ENCODE measurements around the gene CFAP69. TPM values are rescaled to one million over a fixed set of nuclear protein-coding genes. Genes with fewer than 3 reads are reported as not detected.
A peak's percentile ranks its signal among the peaks of the same experiment; 100 is the strongest.

CFAP69 gene
- total and polyA plus RNA-seq, 2 of the 8 experiments (the other 6 are each of a cell fraction or from before 2014, with no cell fraction given) = 1.00 to 3.8 TPM

DNA sequence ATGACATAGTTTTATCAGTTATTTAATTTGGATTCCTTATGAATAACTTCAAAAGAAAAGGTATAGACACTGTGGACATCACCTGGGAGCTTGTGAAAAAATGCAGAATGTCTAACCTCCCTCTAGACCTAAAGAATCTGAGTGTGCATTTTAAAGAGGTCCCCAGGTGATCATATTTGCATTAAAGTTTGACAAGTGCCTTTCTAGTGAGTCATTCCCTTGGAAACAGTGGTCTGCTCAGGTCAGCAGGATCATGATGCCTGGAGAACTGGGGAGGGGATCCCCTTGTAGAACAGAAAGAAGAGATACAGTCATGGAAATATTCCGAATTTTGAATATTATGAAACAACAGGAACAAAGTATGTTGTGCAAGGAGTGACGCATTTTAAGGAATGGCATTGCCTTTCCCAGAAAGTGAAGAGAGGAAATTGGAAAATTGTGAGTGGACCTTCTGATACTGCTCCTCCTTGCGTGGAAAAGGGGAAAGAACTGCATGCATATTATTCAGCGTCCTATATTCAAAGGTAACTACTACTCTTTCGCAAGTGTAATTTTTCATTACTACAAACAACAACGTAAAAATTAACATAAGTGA is 28.8 kb upstream of the CFAP69 start:
- no peak overlapping the region for H2AFZ ChIP-seq (ENCODE audit: low read length)
- no peak overlapping the region for H3K56ac ChIP-seq (replicated peaks; ENCODE audit: insufficient read length, low read depth, low read length)
- peak overlapping the region in 1 of 4 experiments; percentile 13; a peak in 1 of 8 replicates for H3K4me3 ChIP-seq (ENCODE audit: extremely low read depth in 1 of 4, insufficient read depth in 2 of 4, low read depth in 3 of 4, low read length in 4 of 4)
- no peak for FAIRE-seq
- peak; percentile 86 for TF ChIP-seq JUND (IDR thresholded peaks at IDR 0.05; ENCODE audit: low read length)
- TF ChIP-seq TAF7 (optimal IDR thresholded peaks at IDR 0.05; ENCODE audit: borderline replicate concordance, low read depth, low read length) = no peak
- TF ChIP-seq CBX8 (IDR thresholded peaks at IDR 0.05; ENCODE audit: borderline replicate concordance, low read depth, low read length) = no peak
- no peak overlapping the region for H3K18ac ChIP-seq (ENCODE audit: extremely low read depth, low read length)
- POLR2A ChIA-PET (ENCODE audit: partially characterized antibody) = interaction anchor here (5.4 kb wide), 1 partner anchor 8 kb away, joined by 48 read pairs; no protein-coding TSS in a partner anchor
- no peak overlapping the region for H3K14ac ChIP-seq (ENCODE audit: insufficient read length)
- no peaks in the 10 kb centered on the region for H4K20me1 ChIP-seq (replicated peaks in 1 of 2; ENCODE audit: control insufficient read depth in 1 of 2, insufficient read depth in 2 of 2, low read length in 2 of 2)
- H3K36me3 ChIP-seq (ENCODE audit: control insufficient read depth in 2 of 4, insufficient read depth in 4 of 4, low read length in 3 of 4) = peaks cover 0 to 6% (median 0%) of the 10 kb centered on the region in 4 experiments; a peak in 3 of 8 replicates
- no peak overlapping the region for H4K91ac ChIP-seq (replicated peaks; ENCODE audit: insufficient read length, low read length)
- H3K27ac ChIP-seq (ENCODE audit: low read depth, low read length) = no peak overlapping the region
- CTCF ChIA-PET (ENCODE audit: partially characterized antibody) = interaction anchor here (0.5 to 1.4 kb wide), 2 partner anchors 36 to 411 kb away, joined by 3 to 4 read pairs; no protein-coding TSS in a partner anchor
- peak overlapping the region; percentile 8 to 28; a peak in 3 of 4 replicates for H3K4me2 ChIP-seq (ENCODE audit: insufficient read depth in 1 of 2, low read depth in 2 of 2, low read length in 2 of 2)
- no peak overlapping the region for H2BK15ac ChIP-seq (ENCODE audit: low read length)
- no peaks in the 10 kb centered on the region for H3K9me3 ChIP-seq (ENCODE audit: insufficient read depth in 2 of 2, low read depth in 1 of 2, low read length in 1 of 2)
- H4K5ac ChIP-seq (ENCODE audit: insufficient read length, low read depth, low read length) = no peak overlapping the region
- no peaks in the 10 kb centered on the region for H3K79me1 ChIP-seq (ENCODE audit: low read depth, low read length)
- H3K27me3 ChIP-seq (replicated peaks in 1 of 4; ENCODE audit: control insufficient read depth in 3 of 4, extremely low read depth in 1 of 4, insufficient read depth in 3 of 4, low read length in 3 of 4) = no peaks in the 10 kb centered on the region
- no peak overlapping the region for H2BK5ac ChIP-seq (ENCODE audit: low read depth, low read length)
- no peak overlapping the region for H3K4ac ChIP-seq (replicated peaks; ENCODE audit: insufficient read length, low read depth, low read length)
- H3K23ac ChIP-seq (ENCODE audit: insufficient read length) = no peak overlapping the region
- DNase-seq (ENCODE audit: low read depth in 1 of 2, low spot score in 2 of 2) = no peak
- H2BK120ac ChIP-seq (replicated peaks; ENCODE audit: low read depth, low read length) = no peak overlapping the region
- H4K8ac ChIP-seq (ENCODE audit: extremely low read depth, insufficient read depth, low read length) = no peak overlapping the region
- no peak overlapping the region for H2BK20ac ChIP-seq (ENCODE audit: low read length)
- H3K9ac ChIP-seq (replicated peaks in 1 of 4; ENCODE audit: extremely low read depth in 1 of 4, low read depth in 3 of 4, low read length in 3 of 4) = no peak overlapping the region
- no peak overlapping the region for H2AK5ac ChIP-seq (ENCODE audit: low read depth, low read length)
- 74% methylated on average over 6 of the region's 6 CpGs; no CpG with 5 or more reads in 1 of the 2 experiments for WGBS, 2 experiments (ENCODE audit: extremely low coverage in 1 of 2, insufficient coverage in 1 of 2, insufficient read length in 1 of 2, insufficient replicate concordance in 2 of 2, low coverage in 1 of 2, low lambda C conversion rate in 2 of 2, missing lambda C conversion rate in 1 of 2)
- H3K23me2 ChIP-seq (ENCODE audit: low read depth, low read length) = peaks cover 10% of the 10 kb centered on the region
- H3K4me1 ChIP-seq (replicated peaks in 1 of 4; ENCODE audit: control insufficient read depth in 3 of 4, insufficient read depth in 4 of 4, low read length in 3 of 4) = peaks cover 5 to 21% (median 10%) of the 10 kb centered on the region in 4 experiments; a peak in 6 of 7 replicates
- H2BK12ac ChIP-seq (ENCODE audit: low read depth, low read length) = no peak overlapping the region
- H3K79me2 ChIP-seq (ENCODE audit: control insufficient read depth in 1 of 2, insufficient read depth in 2 of 2, low read length in 2 of 2) = peaks cover 0 to 87% of the 10 kb centered on the region in 2 experiments; a peak in 3 of 4 replicates
